Liver (tissue), 9 donors: ENCODE measurements around the gene TNC. TPM values are rescaled to one million over a fixed set of nuclear protein-coding genes. Genes with fewer than 3 reads are reported as not detected.

Source experiments
- DNase-seq: peaks from one replicate; pipeline ENCODE4 v3.0.0-alpha.2; 2017; ENCODE audit warnings: low spot score
- H3K27ac ChIP-seq, 2 donors: one replicate each; pipeline ENCODE4 v1.7.0; 2013; ENCODE audit warnings: inconsistent platforms in 2 of 2, low read length in 2 of 2, control low read depth in 1 of 2, low read depth in 1 of 2, mild to moderate bottlenecking in 1 of 2
- H3K27me3 ChIP-seq, 4 donors: one replicate each; pipeline versions ENCODE4 v1.6.1 to v1.7.0; 2013; ENCODE audit warnings: low read length in 3 of 4, inconsistent platforms in 1 of 4, mild to moderate bottlenecking in 1 of 4, moderate library complexity in 1 of 4; ENCODE audit not compliant: control insufficient read depth in 4 of 4, insufficient read depth in 4 of 4
- H3K36me3 ChIP-seq, 4 donors: one replicate each; pipeline versions ENCODE4 v1.6.1 to v1.7.0; 2013; ENCODE audit warnings: low read length in 3 of 4, mild to moderate bottlenecking in 3 of 4, low read depth in 1 of 4, moderate library complexity in 1 of 4; ENCODE audit not compliant: control insufficient read depth in 4 of 4, insufficient read depth in 3 of 4
- H3K4me1 ChIP-seq, 4 donors: one replicate each; pipeline versions ENCODE4 v1.6.1 to v1.7.0; 2013; ENCODE audit warnings: low read length in 3 of 4, mild to moderate bottlenecking in 3 of 4, moderate library complexity in 1 of 4; ENCODE audit not compliant: control insufficient read depth in 4 of 4, insufficient read depth in 4 of 4
- H3K4me3 ChIP-seq, 3 donors: one replicate each; pipeline versions ENCODE4 v1.6.1 to v1.7.0; 2013; ENCODE audit warnings: low read length in 3 of 3, control low read depth in 1 of 3, low read depth in 1 of 3, mild to moderate bottlenecking in 1 of 3
- H3K9ac ChIP-seq, 2 donors: one replicate each; pipeline ENCODE4 v1.7.0; 2013; ENCODE audit warnings: low read length in 2 of 2, mild to moderate bottlenecking in 2 of 2, moderate library complexity in 2 of 2, control low read depth in 1 of 2, low read depth in 1 of 2
- H3K9me3 ChIP-seq, 4 donors: one replicate each; pipeline versions ENCODE4 v1.6.1 to v1.7.0; 2013; ENCODE audit warnings: low read length in 3 of 4; ENCODE audit not compliant: control insufficient read depth in 4 of 4
- ATF3 ChIP-seq: IDR thresholded peaks from 2 replicates; pipeline ENCODE4 v1.6.1; 2016; ENCODE audit warnings: antibody characterized with exemption
- CTCF ChIP-seq: fragments of 150-350 bp; IDR thresholded peaks from 2 replicates; pipeline ENCODE4 v1.5.1; 2017; ENCODE audit warnings: improper control_type of control experiment, low read depth, low read length; ENCODE audit not compliant: missing input control
- EGR1 ChIP-seq, 2 donors: IDR thresholded peaks; 2 replicates each; pipeline ENCODE4 v1.6.1; 2016 to 2018; ENCODE audit warnings: antibody characterized with exemption in 2 of 2, low read depth in 2 of 2
- FOXA1 ChIP-seq: IDR thresholded peaks from 2 replicates; pipeline ENCODE4 v1.6.1; 2016; ENCODE audit warnings: antibody characterized with exemption
- FOXA2 ChIP-seq: IDR thresholded peaks from 2 replicates; pipeline ENCODE4 v1.6.1; 2016; ENCODE audit warnings: antibody characterized with exemption
- GABPA ChIP-seq, 2 donors: IDR thresholded peaks in 1 of 2; conservative IDR thresholded peaks in 1 of 2; 2 replicates each; pipeline ENCODE4 v1.6.1; 2016; ENCODE audit warnings: antibody characterized with exemption in 2 of 2, mild to moderate bottlenecking in 1 of 2, moderate library complexity in 1 of 2
- HNF4A ChIP-seq, 2 donors: conservative IDR thresholded peaks; 2 replicates each; pipeline ENCODE4 v1.6.1; 2016; ENCODE audit warnings: antibody characterized with exemption in 2 of 2, mild to moderate bottlenecking in 2 of 2
- HNF4G ChIP-seq: IDR thresholded peaks from 2 replicates; pipeline ENCODE4 v1.6.1; 2016; ENCODE audit warnings: antibody characterized with exemption
- JUND ChIP-seq, 2 donors: IDR thresholded peaks; 2 replicates each; pipeline ENCODE4 v1.6.1; 2016; ENCODE audit warnings: antibody characterized with exemption in 2 of 2
- MAX ChIP-seq: IDR thresholded peaks from 2 replicates; pipeline ENCODE4 v1.6.1; 2016; ENCODE audit warnings: antibody characterized with exemption
- NR2F2 ChIP-seq: IDR thresholded peaks from 2 replicates; pipeline ENCODE4 v1.6.1; 2016; ENCODE audit warnings: antibody characterized with exemption
- RAD21 ChIP-seq, 2 donors: IDR thresholded peaks; 2 replicates each; pipeline ENCODE4 v1.6.1; 2016; ENCODE audit warnings: antibody characterized with exemption in 2 of 2, mild to moderate bottlenecking in 2 of 2
- REST ChIP-seq: IDR thresholded peaks from 2 replicates; pipeline ENCODE4 v1.6.1; 2016; ENCODE audit warnings: antibody characterized with exemption, mild to moderate bottlenecking
- RXRA ChIP-seq, 2 donors: IDR thresholded peaks; 2 replicates each; pipeline ENCODE4 v1.6.1; 2017 to 2018; ENCODE audit warnings: antibody characterized with exemption in 2 of 2, mild to moderate bottlenecking in 1 of 2
- SP1 ChIP-seq: IDR thresholded peaks from 2 replicates; pipeline ENCODE4 v1.6.1; 2018; ENCODE audit warnings: antibody characterized with exemption, mild to moderate bottlenecking
- TAF1 ChIP-seq: conservative IDR thresholded peaks from 2 replicates; pipeline ENCODE4 v1.6.1; 2016; ENCODE audit warnings: antibody characterized with exemption, mild to moderate bottlenecking
- YY1 ChIP-seq: IDR thresholded peaks from 2 replicates; pipeline ENCODE4 v1.6.1; 2016; ENCODE audit warnings: antibody characterized with exemption, mild to moderate bottlenecking
- ZBTB33 ChIP-seq: IDR thresholded peaks from 2 replicates; pipeline ENCODE4 v1.6.1; 2016; ENCODE audit warnings: antibody characterized with exemption
- WGBS: extraction: QIAGEN DNeasy Blood & Tissue Kit; methylation state at CpG from one replicate; pipeline ENCODE4 v1.1.7; 2013; 5-methylcytosine and 5-hydroxymethylcytosine counted together
- polyA plus RNA-seq, 2 donors: library from polyadenylated mRNA; stranded (reverse) in 1 of 2; unstranded in 1 of 2; fragments of 200-250 nt in 1 of 2; fragments of >200 nt in 1 of 2; fragmentation: Nextera tagmentation in 1 of 2; extraction: Ambion mirVana in 1 of 2; gene quantifications; one replicate each; pipeline versions ENCODE4 v1.2.1 to v1.2.3, GENCODE V29; 2013 to 2015
- total RNA-seq, 2 donors: library from RNA; depleted of rRNA; stranded (reverse); fragments of >200 nt; gene quantifications; one replicate each; pipeline ENCODE4 v1.2.3, GENCODE V29; 2014
- donor health status: healthy.
- donor health status: healthy.
- donor health status: healthy.
- donor health status: healthy.
- donor health status: healthy.

TNC gene
- total and polyA plus RNA-seq, 4 donors, result 0.19 to 6.3 (median 1.8) TPM

GRCh38 chr9:115079156-115079555 is 38.8 kb downstream of the TNC start:
- Histone ChIP-seq H3K27me3 (no peaks in the 10 kb centered on the region), H3K9me3 (no peaks in the 10 kb centered on the region), H3K27ac (no peak overlapping the region), H3K36me3 (no peaks in the 10 kb centered on the region), H3K4me3 (no peak overlapping the region), H3K9ac (no peak overlapping the region), H3K4me1 (peaks cover 0 to 3% (median 0%) of the 10 kb centered on the region in 4 donors)
- WGBS, result 91% methylated on average over 3 of the region's 3 CpGs
- no peak for DNase-seq
- TF ChIP-seq MAX (no peak), HNF4A (conservative IDR thresholded peaks at IDR 0.05) (no peak), CTCF (no peak), ATF3 (no peak), ZBTB33 (no peak)

GRCh38 chr9:115073456-115073855 is 44.5 kb downstream of the TNC start:
- H3K36me3 ChIP-seq, result no peaks in the 10 kb centered on the region
- no peak overlapping the region for H3K4me3 ChIP-seq
- 91% methylated on average over 6 of the region's 6 CpGs for whole genome bisulfite sequencing
- H3K9ac ChIP-seq, result no peak overlapping the region
- H3K27ac ChIP-seq, result no peak overlapping the region
- H3K27me3 ChIP-seq, result no peaks in the 10 kb centered on the region
- no peak for TF ChIP-seq MAX
- no peak for TF ChIP-seq YY1
- TF ChIP-seq FOXA2, result no peak
- TF ChIP-seq FOXA1, result no peak
- TF ChIP-seq NR2F2, result no peak
- no peak for TF ChIP-seq GABPA (IDR thresholded peaks at IDR 0.05 in 1 of 2, conservative IDR thresholded peaks at IDR 0.05 in 1 of 2)
- no peak for TF ChIP-seq HNF4G
- no peak for TF ChIP-seq RXRA (IDR thresholded peaks at IDR 0.05)
- no peak for TF ChIP-seq REST
- TF ChIP-seq EGR1 (IDR thresholded peaks at IDR 0.05; ENCODE audit: low read depth in 2 of 2), result no peak
- TF ChIP-seq CTCF, result no peak
- no peak for TF ChIP-seq SP1
- no peak for TF ChIP-seq JUND (IDR thresholded peaks at IDR 0.05)
- TF ChIP-seq ZBTB33, result no peak
- no peak for TF ChIP-seq TAF1
- TF ChIP-seq ATF3, result no peak
- no peak for TF ChIP-seq RAD21 (IDR thresholded peaks at IDR 0.05)
- no peak for TF ChIP-seq HNF4A (conservative IDR thresholded peaks at IDR 0.05)
- DNase-seq, result no peak
- H3K9me3 ChIP-seq, result no peaks in the 10 kb centered on the region
- H3K4me1 ChIP-seq, result no peaks in the 10 kb centered on the region
